ENCODE results near the gene ENTPD6.

DNA sequence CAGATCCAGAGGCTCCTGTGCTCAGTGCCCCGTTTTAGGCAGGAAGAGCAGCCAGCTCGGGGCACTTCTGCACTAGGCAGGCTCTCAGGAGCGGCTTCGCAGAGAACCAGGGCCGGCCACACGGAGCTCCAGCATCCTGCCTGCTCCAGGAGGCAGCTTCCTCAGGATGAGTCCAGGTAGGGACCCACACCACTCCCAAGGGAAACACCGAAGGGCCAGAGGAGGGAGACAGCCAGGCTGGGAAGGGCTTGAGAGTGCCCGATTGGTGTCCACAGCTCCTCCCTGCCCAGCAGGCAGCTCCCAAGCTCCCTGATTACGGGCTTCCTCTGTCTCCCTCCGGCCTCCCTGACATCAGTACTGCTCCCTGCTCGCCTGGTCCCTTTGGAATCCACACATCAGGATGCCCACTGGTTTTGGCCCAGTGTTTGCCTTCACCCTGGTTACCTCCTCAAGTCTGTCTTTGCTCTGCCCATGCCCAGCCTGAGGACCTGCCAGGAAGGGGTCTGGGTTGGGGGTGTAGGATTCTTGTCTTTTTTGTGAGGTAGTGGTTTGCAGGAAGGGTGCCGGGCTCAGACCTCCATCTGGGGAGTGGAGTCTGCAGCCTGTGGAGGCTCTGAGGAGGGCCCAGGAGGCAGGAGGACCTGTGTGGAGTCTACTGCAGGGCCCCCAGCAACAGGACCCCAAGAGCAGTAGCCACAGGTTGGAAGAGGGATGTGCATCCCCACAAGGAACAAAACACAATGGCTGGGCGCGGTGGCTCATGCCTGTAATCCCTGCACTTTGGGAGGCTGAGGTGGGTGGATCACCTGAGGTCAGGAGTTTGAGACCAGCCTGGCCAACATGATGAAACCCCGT lies 41.2 kb downstream of the ENTPD6 start:
- TF ChIP-seq, protein P1, sequence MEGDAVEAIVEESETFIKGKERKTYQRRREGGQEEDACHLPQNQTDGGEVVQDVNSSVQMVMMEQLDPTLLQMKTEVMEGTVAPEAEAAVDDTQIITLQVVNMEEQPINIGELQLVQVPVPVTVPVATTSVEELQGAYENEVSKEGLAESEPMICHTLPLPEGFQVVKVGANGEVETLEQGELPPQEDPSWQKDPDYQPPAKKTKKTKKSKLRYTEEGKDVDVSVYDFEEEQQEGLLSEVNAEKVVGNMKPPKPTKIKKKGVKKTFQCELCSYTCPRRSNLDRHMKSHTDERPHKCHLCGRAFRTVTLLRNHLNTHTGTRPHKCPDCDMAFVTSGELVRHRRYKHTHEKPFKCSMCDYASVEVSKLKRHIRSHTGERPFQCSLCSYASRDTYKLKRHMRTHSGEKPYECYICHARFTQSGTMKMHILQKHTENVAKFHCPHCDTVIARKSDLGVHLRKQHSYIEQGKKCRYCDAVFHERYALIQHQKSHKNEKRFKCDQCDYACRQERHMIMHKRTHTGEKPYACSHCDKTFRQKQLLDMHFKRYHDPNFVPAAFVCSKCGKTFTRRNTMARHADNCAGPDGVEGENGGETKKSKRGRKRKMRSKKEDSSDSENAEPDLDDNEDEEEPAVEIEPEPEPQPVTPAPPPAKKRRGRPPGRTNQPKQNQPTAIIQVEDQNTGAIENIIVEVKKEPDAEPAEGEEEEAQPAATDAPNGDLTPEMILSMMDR (IDR thresholded peaks at IDR 0.05): no peak
- no peak for TF ChIP-seq POLR2AphosphoS5 (IDR thresholded peaks at IDR 0.05)

Data from breast epithelium (tissue), 3 donors.